HG02763 (cell line): ENCODE results near the gene CUL1.
A peak's percentile ranks its signal among the peaks of the same experiment; 100 is the strongest.

Source experiments
- ATAC-seq: cut with Tn5 transposase; IDR thresholded peaks from one replicate; pipeline ENCODE4 v1.9.1; 2021; ENCODE audit warnings: mild to moderate bottlenecking, moderate library complexity; ENCODE audit not compliant: unreplicated experiment

Gene CUL1

DNA sequence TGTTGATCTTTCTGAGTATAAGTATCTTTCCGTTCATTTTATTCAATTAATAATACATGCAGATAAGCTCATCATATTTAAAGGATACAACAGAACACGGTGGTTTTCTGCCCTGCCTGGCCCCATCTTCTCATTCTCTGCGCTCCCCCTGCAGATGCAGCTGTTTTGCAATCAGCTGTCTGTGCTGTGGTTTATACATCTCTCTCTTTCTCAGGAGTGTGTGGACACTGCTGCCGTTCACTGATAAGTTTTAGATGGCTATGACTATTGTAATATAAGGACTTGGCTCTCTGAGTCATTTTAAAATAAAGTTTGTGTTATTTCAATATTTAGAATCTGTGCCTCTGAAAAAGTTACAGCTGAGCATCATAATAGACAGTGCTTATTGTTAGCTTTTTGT, 54.5 kb downstream of the CUL1 start:
- ATAC-seq, result no peak

DNA sequence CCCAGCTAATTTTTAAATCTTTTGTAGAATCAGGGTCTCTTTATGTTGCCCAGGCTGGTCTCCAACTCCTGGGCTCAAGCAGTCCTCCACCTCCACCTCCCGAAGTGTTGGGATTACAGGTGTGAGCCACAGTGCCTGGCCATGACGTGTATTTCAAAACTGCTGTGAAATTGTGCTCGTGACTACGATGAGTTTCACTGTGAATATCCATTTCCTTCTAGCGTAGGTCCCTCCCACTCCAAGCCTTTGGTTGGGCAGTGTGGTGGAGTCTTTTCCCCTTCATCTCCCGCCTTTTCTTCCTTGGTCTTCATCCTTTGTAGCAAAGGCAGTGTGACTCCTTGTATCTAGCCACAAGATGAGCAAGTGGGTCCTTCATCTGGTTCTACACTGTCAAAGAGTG, 56.2 kb downstream of the CUL1 start:
- no peak for ATAC-seq

DNA sequence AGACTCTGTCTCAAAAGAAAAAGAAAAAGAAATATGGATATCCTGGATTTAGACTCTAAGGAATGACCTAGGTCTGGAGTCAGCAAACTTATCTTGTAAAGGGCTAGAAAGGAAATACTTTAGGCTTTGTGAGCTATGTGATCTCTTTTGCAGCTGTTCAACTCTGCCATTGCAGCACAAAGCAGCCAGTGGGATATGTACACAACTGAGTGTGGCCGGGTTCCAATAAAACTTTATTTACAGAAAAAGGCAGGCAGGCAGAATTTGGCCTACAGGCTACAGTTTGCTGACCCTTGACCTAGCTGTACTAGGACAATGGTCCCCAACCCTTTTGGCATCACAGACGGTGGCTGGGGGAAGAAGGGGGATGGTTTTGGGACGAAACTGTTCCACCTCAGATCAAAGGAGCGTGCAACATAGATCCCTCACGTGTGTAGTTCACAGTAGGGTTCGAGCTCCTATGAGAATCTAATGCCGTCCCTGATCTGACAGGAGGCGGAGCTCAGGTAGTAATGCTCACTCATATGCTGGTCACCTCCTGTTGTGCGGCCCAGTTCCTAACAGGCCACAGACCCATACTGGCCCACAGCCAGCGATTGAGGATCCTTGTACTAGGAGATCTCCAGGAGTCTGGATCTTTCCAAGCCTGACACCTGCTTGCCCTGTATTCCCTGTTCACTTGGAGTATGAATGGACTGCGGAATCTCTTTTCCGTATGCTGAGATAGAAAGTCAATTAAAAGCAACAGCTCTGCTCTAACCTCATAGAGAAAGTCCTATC, 63.0 kb downstream of the CUL1 start:
- ATAC-seq, result no peak

DNA sequence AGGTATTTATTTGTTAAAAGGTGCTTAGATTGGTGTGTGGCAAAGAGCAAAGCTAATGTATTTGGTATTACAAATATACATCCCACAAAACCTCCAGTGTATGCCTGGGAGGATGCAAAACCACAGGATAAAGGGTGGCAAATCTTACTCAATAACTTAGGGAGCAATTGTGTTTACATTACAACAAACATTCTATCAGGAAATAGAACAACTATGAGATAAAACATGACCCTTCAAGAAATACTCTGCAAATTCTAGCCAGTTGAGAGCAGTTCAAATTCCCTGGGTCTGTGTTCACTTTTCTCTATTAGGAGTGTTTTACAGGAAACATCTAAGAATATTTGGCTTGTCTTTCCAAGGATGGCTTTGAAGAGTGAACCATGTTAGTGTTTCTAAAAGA, 64.9 kb downstream of the CUL1 start:
- ATAC-seq, result no peak

DNA sequence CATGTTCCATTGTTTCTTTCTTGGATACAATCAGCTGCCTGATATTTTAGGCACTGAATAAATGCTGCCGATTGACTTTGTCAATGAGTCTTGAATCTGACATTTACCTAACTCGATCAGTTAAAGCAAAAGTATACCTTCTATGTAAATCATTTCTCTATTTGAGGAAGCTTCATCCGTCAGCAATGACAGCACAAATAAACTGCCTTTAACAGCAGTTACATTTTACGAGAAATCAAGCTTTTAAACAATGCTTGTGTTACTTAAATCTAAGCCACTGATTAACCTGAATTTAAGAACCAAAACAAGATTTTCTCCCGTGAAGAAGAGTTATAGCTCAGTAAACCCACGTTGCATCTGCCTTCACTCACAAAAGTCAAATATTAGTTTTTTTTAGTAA, 71.3 kb downstream of the CUL1 start:
- ATAC-seq, result no peak

DNA sequence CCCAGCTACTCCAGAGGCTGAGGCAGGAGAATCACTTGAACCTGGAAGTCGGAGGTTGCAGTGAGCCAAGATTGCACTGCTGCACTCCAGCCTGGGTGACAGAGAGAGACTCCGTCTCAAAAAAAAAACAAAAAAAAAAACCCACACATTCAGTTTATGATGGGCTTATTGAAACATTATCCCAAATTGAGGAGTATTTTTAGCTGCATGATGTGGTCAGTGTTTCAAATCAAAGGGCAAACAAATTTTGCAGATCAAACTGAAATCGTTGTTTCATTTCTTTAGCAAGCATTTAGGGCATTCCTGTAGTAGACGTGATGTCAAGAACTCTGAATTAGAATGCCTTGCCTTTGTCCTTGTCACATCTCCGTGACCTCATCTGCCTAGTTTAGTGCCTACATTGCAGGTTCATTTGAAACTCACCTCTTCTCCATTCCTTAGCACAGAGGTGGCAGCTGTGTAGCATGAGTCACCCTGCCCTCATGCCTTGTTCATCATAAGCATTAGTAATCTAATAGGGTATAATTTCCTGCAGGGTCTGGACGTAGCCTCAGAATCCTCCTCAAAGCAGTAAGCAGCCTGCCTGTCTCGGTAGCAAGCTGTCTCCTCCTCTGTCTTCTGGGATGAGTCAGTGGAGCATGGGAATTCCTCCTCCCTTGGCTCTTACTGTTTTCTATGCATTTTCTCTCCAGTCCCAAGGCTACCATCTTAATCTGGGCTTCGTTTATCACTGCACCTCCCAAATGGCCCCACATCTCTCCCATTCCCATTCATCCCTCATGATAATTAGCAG, 73.8 kb downstream of the CUL1 start:
- ATAC-seq, result no peak

DNA sequence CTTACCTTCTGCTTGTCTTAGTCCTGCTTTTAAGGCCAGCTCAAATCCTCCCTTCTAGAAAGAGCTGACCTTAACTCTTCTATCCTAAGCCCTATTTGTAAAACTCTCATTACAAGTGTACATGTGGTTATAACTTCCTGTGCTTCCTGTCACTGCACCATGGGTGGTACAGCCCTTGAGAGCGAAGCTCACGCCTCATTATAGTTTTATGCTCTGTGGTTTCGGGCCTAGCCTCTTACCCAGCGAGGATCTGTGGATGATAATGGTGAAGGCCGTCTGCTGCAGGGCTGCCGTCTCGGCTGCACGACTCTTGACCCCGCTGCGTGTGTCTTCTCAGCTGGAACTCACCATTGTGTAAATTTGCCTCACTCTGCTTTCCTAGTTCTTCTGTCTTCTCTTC, 74.6 kb downstream of the CUL1 start:
- ATAC-seq, result peak; percentile 87

DNA sequence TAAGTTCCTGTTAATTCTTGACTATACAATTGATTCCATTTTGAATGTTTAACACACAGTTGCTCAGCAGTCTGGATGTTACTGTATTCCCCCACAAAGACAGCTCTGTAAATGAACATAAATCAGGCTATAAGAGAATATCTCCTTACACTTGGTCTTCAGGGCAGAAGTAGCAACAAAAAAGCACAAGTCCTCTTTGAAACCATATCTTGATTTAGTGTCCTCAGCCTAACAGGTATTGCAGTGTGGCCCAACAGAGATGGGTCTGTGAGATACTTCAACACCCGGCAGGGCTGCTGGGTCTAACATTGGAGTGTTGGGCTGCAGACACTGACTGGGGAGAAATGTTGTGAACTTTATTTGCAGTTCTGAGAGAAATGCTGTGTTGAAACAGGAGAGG, 75.8 kb downstream of the CUL1 start:
- no peak for ATAC-seq

DNA sequence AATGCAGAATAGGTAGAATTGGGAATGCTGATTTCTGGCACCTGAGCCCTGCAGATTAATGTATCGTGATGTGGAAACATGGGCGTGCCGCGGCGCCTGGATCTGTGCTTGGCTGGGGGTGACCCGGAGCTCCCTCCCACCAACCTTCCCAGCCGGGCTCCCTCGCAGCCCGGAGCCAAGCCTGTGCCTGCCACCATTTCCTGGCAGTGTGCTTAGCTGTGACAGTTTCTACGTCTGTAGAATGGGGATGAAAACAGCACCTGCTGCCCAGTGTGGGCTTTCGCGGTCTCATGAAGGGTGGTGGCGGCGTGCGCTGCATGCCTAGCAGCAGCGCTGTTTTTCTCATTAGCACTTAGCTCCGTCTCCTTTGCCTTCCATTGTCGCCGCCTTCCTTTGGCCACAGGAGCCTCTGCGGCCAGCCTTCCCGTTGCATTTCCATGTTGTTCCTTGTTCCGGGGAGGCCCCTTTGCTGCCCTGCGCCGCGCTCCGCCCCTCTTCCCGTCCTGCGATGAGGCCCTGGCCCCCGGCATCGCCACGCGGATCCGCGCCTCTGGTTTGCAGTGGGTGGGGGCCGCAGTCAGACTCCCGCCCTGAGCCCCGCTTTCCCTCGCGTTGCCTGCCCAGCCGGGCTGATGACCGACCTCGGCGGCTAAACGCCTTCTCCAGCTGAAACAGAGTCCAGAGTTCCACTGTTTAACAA, 84.2 kb downstream of the CUL1 start:
- no peak for ATAC-seq

DNA sequence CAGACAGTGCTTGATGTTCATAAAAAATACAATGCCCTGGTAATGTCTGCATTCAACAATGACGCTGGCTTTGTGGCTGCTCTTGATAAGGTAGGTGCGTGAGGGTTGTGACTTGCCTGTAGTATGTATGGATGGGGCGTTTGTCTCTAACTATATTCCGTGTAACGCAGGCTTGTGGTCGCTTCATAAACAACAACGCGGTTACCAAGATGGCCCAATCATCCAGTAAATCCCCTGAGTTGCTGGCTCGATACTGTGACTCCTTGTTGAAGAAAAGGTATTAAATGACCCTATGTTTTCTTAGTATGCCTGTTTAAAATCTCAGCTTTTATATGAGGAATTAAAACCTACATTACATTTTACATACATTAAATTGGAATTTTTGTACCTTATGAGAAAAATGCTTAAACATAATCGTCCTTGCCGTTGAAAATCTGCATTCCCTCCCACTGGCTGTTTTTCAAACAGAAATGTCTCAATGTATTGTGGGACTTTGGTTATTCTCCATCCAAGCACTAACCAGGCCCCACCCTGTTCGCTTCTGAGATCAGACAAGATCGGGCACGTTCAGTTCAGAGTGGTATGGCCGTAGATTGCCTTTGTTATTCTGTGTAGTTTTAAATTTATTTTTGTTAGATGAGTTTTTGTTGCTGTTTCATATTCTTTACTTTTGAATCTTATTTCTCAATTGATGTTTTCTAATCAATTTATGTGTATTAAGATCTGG, 85.3 kb downstream of the CUL1 start:
- no peak for ATAC-seq

DNA sequence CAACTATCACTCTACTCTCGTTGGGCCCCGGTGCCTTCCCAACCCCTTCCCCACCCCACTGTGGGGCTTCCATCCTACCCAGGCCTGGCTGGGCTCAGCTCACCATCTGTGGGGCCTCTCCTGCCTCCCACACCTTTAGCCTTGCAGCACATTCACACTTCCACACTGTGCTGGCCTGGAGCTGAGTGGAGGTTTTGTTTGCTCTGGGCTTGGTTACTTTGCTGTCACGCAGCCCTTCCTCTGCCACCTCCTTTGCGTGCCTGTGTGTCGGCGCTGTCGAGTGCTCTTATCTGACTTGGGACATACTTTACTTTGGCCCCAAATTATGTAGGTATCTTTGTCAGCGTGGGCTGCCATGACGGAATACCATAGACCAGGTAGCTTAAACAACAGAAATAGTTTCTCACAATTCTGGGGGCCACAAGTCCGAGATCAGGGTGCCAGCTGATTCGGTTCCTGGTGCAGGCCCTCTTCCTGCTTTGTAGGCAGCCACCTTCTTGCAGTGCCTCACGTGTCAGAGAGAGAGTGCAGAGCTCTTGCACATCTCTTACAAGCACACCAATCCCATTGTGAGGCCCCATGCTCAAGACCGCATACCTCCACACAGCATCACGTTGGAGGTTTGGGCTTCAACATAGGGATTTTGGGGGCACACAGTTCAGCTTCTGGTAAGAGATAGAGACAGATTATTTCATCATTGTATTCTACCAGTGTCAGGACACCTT, 89.0 kb downstream of the CUL1 start:
- no peak for ATAC-seq

DNA sequence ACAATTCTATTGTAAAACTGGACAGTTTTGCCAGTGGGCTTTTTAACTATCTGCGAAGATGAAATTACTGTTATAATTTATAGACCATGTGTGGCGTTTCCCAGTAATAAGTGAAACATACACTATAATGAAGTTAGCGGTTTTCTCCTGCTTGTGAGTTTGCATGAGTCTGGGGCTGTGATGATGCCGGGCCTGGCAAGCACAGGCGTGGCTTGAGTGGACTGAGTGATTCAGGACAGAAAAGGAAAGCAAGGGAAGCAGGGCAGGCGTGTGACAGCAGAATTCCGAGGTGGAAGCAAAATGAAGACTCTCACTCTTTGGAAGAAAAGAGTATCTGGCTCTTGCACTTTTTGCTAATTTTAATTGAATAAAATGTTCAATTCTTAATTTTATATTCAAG, 90.5 kb downstream of the CUL1 start:
- ATAC-seq, result no peak

DNA sequence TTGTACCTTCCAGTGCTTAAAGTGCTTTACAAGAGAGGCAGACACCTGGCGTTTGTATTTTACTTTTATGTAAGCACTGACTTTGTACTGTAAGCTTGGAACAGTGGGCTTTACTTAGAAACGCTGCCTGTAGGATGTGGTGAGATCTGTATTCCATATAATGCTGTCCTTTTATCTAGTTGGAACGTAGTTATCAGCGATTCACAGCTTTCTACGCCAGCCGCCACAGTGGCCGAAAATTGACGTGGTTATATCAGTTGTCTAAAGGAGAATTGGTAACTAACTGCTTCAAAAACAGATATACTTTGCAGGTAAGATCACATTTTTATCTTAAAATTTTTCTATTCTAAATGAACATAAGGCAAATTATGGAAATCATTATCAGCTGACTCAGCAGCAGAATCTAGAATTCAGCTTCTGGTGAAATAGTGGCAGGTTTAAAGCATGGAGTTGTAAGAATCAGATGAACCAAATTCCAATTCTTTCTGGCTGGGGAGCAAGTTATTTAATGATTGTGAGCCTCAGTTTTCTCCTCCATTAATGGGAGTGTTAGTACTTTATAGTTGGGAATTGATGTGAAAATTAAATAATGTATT, 91.5 kb downstream of the CUL1 start:
- ATAC-seq, result no peak

DNA sequence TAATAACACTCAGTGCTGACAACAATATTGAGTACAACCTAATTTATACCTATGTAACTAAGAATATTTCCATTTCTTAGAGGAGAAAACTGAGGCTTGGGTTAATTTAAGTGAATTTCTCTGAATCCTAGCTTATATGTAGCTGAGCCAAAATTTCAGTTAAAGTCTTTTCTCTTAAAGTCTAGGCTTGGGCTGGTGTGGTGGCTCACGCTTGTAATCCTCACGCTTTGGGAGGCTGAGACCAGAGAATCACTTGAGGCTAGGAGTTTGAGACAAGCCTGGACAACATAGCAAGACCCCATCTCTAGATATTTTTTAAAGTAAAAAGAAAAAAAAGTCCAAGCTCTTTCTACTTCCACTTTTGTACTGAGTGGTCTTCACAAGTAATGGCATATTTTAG, 92.1 kb downstream of the CUL1 start:
- no peak for ATAC-seq

DNA sequence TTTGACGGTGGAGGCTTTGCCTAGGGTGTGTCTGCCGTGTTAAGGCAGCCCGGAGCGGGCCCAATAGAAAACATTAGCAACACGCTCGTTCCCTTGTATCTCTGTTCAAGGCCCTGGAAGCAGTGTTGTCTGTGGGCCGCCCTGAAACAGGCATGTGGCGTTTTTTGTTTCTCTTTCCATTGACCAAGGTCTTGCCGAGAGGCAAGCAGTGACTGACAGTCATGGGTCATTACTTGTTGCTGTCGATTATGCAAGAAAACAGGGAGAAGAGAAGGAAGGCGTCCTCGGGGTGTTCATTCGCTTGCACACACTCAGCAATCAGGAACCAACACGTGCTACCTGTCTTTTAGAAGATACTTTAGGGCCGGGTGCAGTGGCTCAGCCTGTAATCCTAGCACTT, 92.8 kb downstream of the CUL1 start:
- ATAC-seq, result no peak

DNA sequence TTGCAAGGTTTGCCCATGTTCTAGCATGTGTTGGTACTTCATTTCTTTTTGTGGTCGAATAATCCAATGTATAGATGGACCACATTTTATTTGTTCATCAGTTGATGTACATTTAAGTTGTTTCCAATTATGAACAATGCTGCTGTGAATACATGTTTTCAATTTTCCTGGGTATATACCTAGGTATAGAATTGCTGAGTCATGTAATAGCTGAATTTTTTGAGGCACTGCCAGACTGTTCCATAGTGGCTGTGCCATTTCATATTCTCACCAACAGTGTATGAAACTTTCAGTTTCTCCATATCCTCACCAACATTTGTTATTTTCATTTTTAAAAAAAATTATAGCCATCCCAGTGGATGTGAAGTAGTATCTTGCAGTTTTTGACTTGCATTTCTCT, 94.9 kb downstream of the CUL1 start:
- ATAC-seq, result no peak

DNA sequence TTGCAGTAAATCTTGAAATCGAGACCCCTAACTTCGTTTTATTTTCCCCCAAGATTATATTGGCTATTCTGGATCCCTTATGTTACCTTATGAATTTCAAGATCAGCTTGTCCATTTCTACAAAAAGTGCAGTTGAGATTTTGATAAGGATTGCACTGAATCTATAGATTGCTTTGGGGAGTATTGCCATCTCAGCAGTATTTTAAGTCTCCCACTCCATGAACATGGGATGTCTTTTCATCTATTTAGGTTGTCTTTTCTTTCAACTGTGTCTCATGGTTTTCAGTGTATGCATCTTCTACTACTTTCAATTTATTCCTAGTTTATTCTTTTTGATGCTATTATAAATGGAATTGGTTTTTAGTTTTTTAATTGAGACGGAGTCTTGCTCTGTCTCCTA, 95.8 kb downstream of the CUL1 start:
- no peak for ATAC-seq

DNA sequence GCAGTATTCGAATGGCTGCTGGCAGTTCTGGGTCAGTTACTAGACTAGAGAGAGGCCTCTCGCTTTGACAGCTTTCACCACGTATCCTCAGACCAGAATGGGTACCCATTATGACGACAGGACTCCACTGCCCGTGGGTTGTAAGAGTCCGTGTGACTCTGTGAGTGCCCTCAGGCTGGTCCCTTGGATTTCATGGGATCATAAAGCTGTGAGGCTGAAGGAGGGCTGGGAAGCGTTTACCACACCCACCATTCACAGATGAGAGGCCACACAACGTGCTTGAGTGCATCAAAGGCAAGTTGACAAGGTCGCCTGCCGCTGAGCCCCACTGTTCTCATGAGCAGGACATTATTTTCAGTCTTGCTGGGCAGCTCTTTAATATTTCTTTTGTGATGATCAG, 98.1 kb downstream of the CUL1 start:
- ATAC-seq, result no peak

DNA sequence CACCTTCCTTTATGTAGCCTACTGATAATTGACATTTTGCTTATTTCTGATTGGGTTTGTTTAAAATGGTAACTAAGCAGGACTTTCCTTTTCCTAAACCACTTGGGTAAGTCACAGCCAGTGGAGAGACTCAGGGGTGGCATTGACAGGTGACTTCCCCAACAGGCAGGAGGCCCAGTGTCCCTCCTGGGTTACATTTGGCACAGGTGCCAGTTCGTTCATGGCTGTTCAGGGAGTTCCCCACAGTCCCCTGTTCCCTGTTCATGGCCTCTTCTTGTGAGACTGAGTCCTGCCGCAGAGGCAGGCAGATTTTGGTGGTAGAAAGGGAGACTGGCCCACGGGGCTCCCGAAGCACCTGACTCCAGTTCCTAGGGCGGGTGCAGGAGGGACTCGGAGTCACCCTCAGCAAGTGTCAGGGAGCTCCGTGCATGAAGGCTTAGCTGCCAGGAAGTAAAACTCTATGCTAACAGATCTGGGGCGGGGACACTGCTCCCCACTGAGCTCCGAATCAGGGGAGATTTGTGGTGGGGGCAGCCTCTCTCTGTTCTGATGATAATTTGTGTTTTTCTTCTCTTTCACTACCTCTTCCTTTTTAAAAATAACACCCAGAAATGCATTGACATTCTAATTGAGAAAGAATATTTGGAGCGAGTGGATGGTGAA, 101.3 kb downstream of the CUL1 start:
- ATAC-seq, result no peak

DNA sequence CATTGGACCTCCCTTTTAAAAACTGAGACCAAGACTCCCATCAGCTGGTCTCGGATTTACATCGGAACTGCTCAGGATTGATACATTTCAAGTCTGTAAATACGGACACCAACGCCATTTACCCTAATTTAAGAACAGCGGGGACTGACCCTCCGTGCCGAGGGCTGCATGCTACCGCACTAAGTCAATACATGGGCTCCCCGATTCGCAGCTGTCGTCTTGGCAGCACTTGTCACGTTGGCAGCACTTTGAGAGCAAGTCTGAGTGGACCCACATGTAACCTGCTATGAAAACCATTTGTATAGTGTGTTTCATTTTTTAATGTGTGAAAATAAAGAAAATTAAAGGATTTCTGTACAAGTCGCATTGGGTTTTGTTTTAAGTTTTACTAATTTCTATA, 102.0 kb downstream of the CUL1 start:
- no peak for ATAC-seq
